ENCODE measurements around the gene EXPH5.
"Not testable (repeated sequence)": the region's sequence is repeated elsewhere in the genome, so short reads cannot be mapped to it uniquely, and the experiment has no call there.

EXPH5 gene

GRCh38 chr11:108599978-108600377 is 6.4 kb upstream of the EXPH5 start:
- no peak for DNase-seq

GRCh38 chr11:108597736-108598355 is 4.3 kb upstream of the EXPH5 start:
- peak; percentile 41 for DNase-seq

- DNase-seq: no peak
These were observed 3.1 kb upstream of the EXPH5 start for GRCh38 chr11:108596701-108597100.

DNA sequence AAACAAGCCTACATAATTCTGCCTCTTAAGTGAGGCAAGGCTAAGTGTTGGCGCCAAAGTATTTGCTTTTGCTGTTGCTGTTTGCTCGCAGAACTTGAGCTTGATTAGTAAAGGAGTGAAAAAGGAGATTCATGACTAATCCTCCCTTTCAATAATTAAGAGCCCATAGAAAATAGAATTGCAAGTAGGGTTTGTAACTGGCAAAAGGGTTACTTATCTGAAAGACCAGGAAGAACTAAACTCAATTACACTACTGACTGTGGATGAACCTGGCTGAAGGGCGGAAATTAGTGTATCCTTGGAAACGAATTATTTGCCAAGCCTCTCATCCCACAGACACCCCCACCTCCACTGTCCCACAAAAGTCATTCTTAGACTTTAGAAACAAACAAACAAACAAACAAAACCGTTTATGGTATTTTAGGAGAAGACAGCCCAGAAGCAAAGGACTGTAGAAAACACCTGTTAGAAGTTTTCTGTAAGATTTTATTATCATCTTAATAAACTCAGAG is 411 bp upstream of the EXPH5 start:
- no peak for DNase-seq

- no peak for DNase-seq
These were observed 866 bp downstream of the EXPH5 start for GRCh38 chr11:108592591-108593213.

DNA sequence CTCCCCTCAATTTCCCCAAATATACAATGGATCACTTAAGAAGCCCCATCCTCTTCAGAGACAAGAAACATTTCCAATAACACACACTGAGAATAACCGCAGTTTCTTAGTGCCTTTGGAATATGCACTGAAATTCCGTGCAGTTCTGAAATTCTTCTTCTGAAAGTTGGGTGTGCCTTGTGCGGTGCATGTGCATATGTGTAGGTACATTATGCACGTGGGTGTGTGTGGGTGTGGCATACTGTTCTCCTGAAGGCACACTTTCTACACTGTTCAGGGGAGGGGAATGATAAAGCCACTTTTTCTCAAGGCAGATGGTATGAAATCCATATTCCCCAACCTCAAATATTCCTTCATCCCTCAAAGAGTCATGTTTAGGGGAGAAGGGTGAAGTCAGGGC is 1.7 kb downstream of the EXPH5 start:
- DNase-seq: no peak

DNA sequence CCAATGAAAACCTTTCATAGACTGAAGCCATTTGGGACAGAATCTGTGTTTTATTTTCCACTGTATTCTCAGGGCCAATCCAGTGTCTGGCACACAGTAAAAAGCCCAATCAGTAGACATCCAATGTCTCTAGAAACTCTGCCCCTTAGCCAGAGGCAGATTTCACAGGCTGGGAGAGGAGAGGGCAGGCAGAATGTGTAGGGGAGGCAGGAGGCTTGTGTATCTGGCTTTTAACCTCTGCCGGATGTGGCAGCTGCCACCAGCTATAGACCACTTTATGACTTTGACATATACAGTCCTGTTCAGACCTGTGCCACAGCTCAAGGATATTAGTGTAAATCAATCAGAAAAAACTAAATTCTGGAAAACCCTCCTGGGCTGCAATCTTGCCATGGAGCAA is 4.4 kb downstream of the EXPH5 start:
- no peak for DNase-seq

DNA sequence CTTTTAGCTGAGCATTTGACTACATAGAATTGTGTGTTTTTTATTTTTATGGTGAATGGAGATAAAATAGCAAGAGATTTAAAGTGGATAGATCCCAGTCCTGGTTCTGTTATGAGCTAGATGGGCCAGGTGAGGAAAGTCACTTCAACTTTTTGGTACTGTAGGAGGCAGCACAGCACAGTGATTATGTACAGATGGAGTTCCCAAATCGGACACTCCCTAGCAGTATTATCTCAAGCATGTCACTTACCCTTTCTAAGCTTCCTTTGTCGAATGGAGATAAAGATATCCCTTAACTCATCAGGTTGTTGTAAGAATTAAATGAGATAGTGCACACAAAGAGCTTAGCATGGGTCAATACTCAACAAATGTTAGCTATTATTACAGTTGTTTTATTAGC is 5.3 kb downstream of the EXPH5 start:
- no peak for DNase-seq

DNA sequence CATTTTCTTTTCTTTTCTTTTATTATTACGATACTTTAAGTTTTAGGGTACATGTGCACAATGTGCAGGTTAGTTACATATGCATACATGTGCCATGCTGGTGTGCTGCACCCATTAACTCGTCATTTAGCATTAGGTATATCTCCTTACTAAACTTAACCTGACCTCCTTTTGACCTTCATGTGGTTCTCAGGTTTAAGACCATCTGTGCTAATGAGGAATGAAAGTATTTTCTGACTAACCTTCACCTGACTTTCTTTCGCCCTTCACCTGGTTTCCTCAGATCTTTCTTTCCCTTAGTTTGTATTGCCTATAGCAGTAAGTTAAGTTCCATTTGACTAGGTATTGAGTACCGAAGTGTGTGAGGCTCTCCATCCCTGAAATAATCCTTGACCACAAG is 6.5 kb downstream of the EXPH5 start:
- no peak for DNase-seq

- DNase-seq: no peak
These were observed 7.0 kb downstream of the EXPH5 start for GRCh38 chr11:108586600-108586999.

DNA sequence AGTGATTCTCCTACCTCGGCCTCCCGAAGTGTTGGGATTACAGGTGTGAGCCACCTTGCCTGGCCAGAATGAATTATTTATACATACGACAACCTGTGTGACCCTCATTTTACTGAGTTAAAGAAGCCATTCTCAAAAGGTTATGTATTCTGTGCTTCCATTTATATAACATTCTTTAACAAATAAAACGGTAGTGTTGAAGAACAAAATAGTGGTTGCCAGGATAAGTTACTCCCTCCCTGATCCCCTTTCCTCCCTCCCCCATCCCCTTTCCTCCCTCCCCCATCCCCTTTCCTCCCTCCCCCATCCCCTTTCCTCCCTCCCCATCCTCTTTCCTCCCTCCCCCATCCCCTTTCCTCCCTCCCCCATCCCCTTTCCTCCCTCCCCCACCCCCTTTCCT is 7.4 kb downstream of the EXPH5 start:
- not testable (repeated sequence) for DNase-seq

GRCh38 chr11:108584973-108585372 is 8.6 kb downstream of the EXPH5 start:
- DNase-seq: no peak

- DNase-seq: no peak
These were observed 12.9 kb downstream of the EXPH5 start for GRCh38 chr11:108580645-108581044.

GRCh38 chr11:108580043-108580442 is 13.5 kb downstream of the EXPH5 start:
- no peak for DNase-seq

DNA sequence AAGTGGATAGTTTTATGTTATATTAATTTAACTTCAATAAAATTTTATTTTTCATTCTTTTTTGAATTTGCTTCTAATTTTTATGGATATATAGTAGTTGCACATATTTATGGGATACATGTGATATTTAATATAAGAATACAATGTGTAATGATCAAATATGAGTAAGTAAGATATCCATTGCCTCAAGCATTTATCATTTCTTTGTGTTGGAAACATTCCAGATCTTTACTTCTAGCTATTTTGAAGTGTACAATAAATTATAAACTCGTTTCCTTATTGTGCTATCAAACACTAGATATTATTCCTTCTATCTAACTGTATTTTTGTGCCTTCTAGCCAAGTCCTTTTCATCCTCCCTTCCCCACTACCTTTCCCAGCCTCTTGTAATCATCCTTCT is 17.0 kb downstream of the EXPH5 start:
- DNase-seq: no peak

DNA sequence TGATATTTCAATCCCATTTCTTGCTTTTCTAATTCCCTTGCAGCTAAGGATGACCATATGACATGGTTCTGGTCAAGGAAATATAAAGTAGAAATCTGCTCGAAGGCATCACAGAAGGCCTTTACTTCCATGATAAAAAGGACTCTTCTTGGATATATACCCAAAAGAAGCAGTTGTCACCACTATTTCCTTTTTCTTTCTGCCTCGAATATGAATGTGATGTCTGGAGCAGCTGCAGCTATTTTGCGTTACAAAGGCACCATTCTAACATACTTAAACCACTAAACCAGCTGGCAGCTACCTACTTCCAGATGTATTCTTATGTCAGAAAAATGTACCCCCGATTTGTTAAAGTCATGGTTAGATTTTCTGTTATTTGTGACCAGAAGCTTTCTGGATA is 18.9 kb downstream of the EXPH5 start:
- no peak for DNase-seq

DNA sequence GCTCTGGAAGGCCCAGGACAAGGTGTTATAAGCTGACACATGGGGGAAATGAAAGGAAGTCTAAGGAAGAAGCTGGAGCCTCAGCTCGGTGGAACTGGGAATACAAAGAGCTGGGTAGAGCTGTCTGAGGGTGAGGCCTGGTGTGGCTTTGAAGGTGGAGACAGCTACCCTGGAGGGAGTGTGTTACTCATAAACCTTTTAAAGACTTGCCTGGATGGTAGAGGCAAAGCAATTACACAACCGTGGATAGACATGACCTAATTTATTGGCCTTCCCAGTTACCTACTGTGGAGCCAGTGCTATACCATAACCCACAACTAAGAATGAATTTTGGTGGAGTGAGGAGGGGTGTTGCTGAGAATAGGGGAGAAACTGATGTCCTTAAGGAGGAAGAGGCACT is 22.6 kb downstream of the EXPH5 start:
- no peak for DNase-seq

DNA sequence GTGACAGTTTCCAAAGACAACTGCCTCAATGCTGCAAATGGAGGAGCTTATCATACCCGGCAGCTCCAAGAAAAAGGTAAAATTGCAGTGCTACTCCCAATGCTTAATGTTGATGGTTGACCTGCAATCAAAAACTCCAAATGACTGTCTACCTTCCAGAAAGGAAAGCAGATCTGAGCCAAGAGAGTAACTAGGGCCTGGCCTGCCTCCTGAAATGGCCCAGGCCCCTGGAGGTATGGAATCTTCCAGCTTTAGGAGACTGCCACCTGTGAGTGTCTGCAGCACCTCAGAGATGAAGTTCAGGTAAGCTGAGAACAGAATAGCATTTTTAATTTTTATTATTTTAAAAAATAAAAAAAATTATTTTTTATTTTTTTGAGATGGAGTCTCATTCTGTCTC is 23.7 kb downstream of the EXPH5 start:
- no peak for DNase-seq

DNA sequence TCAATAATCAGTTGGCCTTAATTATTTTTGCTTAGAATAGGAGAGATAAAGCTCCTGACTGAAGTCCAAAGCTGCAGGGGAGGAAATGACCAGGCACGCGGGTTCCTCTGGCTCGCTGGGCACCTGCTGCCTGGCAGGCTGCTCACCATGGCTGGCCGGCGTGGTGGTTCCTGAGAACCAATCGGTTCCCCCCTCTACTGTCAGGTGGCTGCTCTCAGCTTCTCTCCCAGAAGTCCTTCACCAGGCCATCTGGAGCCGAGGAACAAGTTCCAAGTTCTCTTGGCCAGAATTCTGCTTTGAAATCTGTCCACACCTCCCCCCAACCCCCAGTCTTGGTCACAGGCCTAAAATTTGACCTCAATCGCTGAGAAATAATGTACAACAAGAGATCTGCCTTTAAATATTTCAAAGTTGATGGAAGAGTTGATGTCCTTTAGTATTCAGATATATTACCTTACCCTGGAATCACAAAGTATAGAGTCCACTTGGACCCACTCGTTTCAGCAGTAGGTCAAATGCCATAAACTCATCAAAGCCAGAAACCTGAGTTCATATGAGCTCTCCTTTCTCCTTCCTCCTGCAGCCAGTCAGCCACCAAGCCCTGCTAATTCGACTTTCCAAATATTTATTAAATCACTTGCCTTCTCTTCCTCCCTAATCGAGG is 25.2 kb downstream of the EXPH5 start:
- no peak for DNase-seq

GRCh38 chr11:108565653-108566052 is 27.9 kb downstream of the EXPH5 start:
- no peak for DNase-seq

DNA sequence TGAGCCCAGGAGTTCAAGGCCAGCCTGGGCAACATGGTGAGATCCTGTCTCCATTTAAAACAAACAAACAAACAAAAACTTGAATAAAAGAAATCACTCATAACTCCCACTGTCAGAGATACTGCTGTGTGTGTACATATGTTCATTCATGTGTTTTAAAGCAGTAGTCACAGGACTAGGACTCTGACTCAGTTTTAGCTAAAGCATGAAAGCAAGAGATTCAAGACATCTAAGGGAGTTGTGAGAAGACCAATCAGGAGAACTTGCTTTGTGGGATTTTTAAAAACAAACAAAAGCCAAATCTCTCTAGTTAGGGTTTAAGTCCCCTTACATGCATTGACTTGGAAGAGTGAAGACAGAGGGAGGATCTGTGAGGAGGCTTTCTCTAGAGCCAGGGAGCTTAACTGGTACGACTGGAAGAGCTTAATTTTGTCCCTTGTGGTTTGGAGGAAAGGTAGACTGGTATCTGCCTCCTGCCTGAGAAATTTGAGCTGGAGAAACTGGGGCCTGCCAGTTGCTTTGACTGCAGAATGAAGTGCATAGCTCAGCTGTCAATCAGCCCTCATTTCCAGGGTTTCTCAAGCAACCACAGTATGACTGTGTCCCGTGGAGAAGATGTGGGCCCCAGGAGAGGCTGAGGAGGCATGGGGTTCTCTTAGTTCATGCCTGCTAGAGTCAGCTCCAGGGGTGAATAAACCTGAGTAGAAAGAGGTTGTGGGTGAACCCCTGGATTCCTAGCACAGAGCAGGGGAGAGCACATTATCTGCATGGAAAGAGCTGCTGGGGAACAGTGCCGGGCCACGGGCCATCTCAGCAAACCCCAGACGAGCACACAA is 30.6 kb downstream of the EXPH5 start:
- no peak for DNase-seq

DNA sequence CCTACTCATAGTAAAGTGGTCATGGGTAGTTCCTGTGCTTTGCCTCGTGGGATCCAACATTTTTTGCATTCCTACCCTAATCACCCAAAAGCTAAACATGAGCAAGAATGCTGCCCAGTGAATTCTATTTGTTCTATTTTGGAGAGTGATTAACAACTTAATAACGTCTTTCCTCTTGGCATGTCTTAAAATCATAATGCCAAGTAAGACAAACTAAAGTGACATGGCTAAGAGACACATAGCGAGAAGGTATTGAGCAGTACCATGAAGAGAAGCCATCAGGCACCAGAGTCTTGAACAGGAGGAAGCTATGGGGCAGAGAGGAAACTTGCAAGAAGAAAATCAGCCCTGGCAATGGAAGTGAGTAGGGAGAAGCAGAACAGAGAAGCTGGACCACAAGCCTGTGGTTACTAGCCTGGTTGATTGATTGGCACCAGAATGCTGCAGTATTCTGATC is 32.0 kb downstream of the EXPH5 start:
- DNase-seq: peak; percentile 63

GRCh38 chr11:108559904-108560303 is 33.7 kb downstream of the EXPH5 start:
- peak; percentile 65 for DNase-seq
